CD4-positive, alpha-beta memory T cell (primary cell): Measurements from ENCODE around the gene PGGHG. TPM values are rescaled to one million over a fixed set of nuclear protein-coding genes. Genes with fewer than 3 reads are reported as not detected.
A peak's percentile ranks its signal among the peaks of the same experiment; 100 is the strongest.

ENCODE experiments used
- CTCF ChIA-PET: fragments of 350-600 bp; sonication (Branson Sonifier 250); formaldehyde crosslinking; loops from one replicate; lab custom pipeline; 2021; ENCODE audit warnings: inconsistent platforms; ENCODE audit not compliant: partially characterized antibody; lab: Charles Lee
- POLR2A ChIA-PET: fragments of 350-600 bp; sonication (Branson Sonifier 250); formaldehyde crosslinking; loops from one replicate; lab custom pipeline; 2021; ENCODE audit not compliant: partially characterized antibody; lab: Charles Lee
- DNase-seq, 5 donors: peaks; one replicate each; pipeline versions ENCODE4 v3.0.0 to v3.0.0-alpha.2; 2020 to 2022; ENCODE audit warnings: mixed read lengths in 1 of 5
- H3K27ac ChIP-seq: one replicate; pipeline ENCODE4 v1.7.0; 2013; ENCODE audit warnings: low read depth, low read length
- H3K27me3 ChIP-seq: 2 replicates; pipeline ENCODE4 v1.7.0; 2013; ENCODE audit warnings: mild to moderate bottlenecking, low read length, moderate library complexity; ENCODE audit not compliant: insufficient read depth
- H3K36me3 ChIP-seq: 2 replicates; pipeline ENCODE4 v1.7.0; 2013; ENCODE audit warnings: mild to moderate bottlenecking, low read length, moderate library complexity; ENCODE audit not compliant: insufficient read depth
- H3K4me1 ChIP-seq: 2 replicates; pipeline ENCODE4 v1.7.0; 2013; ENCODE audit warnings: mild to moderate bottlenecking, low read length, moderate library complexity; ENCODE audit not compliant: insufficient read depth
- H3K4me3 ChIP-seq, 2 donors: one replicate each; pipeline ENCODE4 v1.7.0; 2013; ENCODE audit warnings: low read length in 2 of 2, mild to moderate bottlenecking in 1 of 2
- H3K9me3 ChIP-seq, 2 donors: one replicate each; pipeline ENCODE4 v1.7.0; 2013; ENCODE audit warnings: low read length in 2 of 2, control low read depth in 1 of 2; ENCODE audit not compliant: control insufficient read depth in 1 of 2
- H3K27ac Mint-ChIP-seq, 7 donors: one replicate each; pipeline ENCODE4 v1.8.0; 2020 to 2021; ENCODE audit warnings: mixed read lengths in 7 of 7, mild to moderate bottlenecking in 6 of 7, inconsistent platforms in 3 of 7, moderate library complexity in 3 of 7
- H3K27me3 Mint-ChIP-seq, 2 donors: one replicate each; pipeline ENCODE4 v1.8.0; 2020 to 2021; ENCODE audit warnings: mixed read lengths in 2 of 2
- H3K36me3 Mint-ChIP-seq, 2 donors: one replicate each; pipeline ENCODE4 v1.8.0; 2020 to 2021; ENCODE audit warnings: mixed read lengths in 2 of 2, inconsistent platforms in 1 of 2, mild to moderate bottlenecking in 1 of 2
- H3K4me1 Mint-ChIP-seq, 4 donors: one replicate each; pipeline ENCODE4 v1.8.0; 2020 to 2021; ENCODE audit warnings: mixed read lengths in 4 of 4, mild to moderate bottlenecking in 1 of 4
- H3K4me3 Mint-ChIP-seq, 8 donors: one replicate each; pipeline ENCODE4 v1.8.0; 2020 to 2021; ENCODE audit warnings: mixed read lengths in 8 of 8, mild to moderate bottlenecking in 7 of 8, moderate library complexity in 6 of 8, inconsistent platforms in 3 of 8
- H3K9me3 Mint-ChIP-seq, 8 donors: one replicate each; pipeline ENCODE4 v1.8.0; 2020 to 2021; ENCODE audit warnings: mixed read lengths in 8 of 8, mild to moderate bottlenecking in 5 of 8, inconsistent platforms in 3 of 8, moderate library complexity in 1 of 8
- intact Hi-C: fragments of 100-400 bp; cut with micrococcal nuclease; formaldehyde crosslinking; loops from one replicate; pipeline ENCODE4 v1.15.1; 2023
- polyA plus RNA-seq, 2 donors: library from polyadenylated mRNA; unstranded; fragments of 300-500 nt; fragmentation: Illumina TruSeq; gene quantifications; one replicate each; pipeline ENCODE4 v1.2.3, GENCODE V29; 2021
- total RNA-seq, 2 experiments: library from RNA; stranded (reverse); gene quantifications; one replicate each; pipeline ENCODE4 v1.2.3, GENCODE V29; 2021

Gene PGGHG
- total and polyA plus RNA-seq, 4 experiments from 2014 or later: 3.0 to 304 (median 155) TPM

DNA sequence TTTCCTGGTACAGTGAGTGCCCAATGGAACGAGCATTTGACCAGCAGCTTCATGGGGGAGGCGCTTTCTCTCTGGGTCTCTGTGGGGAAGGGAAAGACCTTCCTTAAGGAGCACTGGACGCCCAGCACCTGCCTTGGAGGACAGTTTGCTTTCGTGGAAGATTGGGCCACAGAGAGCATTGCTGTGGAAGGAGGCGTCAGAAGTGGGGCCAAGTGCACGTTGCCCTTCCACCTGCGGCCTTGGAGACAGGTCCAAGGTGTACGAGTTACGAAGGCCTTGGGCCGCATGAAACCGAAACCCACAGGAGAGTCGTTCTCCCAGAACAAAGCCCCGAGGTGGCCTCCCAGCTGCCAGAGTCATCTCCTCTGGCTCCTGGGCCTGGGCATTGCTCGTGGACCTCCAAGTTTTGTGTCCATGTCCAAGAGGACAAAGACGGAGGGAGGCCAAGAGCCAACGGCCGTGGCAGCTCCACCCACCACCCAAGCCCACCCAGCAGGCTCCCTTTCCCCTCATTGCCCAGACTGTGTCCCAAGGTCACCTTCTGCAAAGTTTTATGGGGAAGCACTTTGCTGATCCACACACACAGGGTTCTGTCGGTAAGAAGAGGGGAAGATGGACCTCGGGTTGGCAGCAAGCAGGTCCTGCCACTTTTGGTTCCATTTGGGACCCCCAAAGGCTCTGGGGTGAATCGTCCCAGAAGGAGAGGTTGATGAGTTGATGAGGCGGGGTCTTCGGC, 16.6 kb upstream of the PGGHG start:
- Histone ChIP-seq H3K4me3 (no peak overlapping the region), H3K27me3 (no peaks in the 10 kb centered on the region), H3K36me3 (no peaks in the 10 kb centered on the region), H3K27ac (no peak overlapping the region), H3K4me1 (peaks cover 25% of the 10 kb centered on the region), H3K9me3 (no peaks in the 10 kb centered on the region)
- Mint-ChIP-seq H3K27ac (peak overlapping the region in 5 of 7 donors; percentile 22 to 72 (median 42)), H3K4me3 (no peak overlapping the region), H3K27me3 (no peaks in the 10 kb centered on the region), H3K36me3 (peaks cover 4 to 10% of the 10 kb centered on the region in 2 donors), H3K4me1 (peaks cover 18 to 40% (median 32%) of the 10 kb centered on the region in 4 donors), H3K9me3 (peaks cover 0 to 9% (median under 1%) of the 10 kb centered on the region in 8 donors)
- CTCF ChIA-PET: interaction anchor here (0.5 to 1.0 kb wide), 2 partner anchors 9 to 15 kb away, joined by 3 read pairs; no protein-coding TSS in a partner anchor
- intact Hi-C loops: no loop called here
- POLR2A ChIA-PET: interaction anchor here (1.0 to 12.0 kb wide), 2 partner anchors 12 to 36 kb away, joined by 3 to 549 read pairs; partner anchors contain the start of genes NLRP6, PGGHG, PSMD13 and SIRT3
- DNase-seq: no peak

DNA sequence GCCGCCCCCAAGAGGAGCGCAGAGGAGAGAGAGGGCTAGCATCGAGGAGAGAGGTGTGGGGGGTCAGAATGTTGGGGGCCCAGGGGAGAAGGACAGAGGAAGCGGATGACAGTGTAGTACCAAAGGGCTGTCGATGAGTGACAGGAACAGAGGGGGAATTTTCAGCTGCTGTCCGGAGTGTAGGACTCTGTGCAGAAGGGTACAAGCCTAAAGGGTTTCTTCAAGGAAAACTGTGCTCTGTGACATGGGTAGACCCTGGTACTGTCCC, 16.1 kb upstream of the PGGHG start:
- Mint-ChIP-seq H3K27ac (peak overlapping the region in 6 of 7 donors; percentile 15 to 72 (median 38)), H3K4me1 (peaks cover 21 to 40% (median 34%) of the 10 kb centered on the region in 4 donors), H3K27me3 (no peaks in the 10 kb centered on the region), H3K9me3 (peaks cover 0 to 9% (median under 1%) of the 10 kb centered on the region in 8 donors), H3K36me3 (peaks cover 4 to 14% of the 10 kb centered on the region in 2 donors), H3K4me3 (no peak overlapping the region)
- Histone ChIP-seq H3K4me1 (peaks cover 25% of the 10 kb centered on the region), H3K36me3 (no peaks in the 10 kb centered on the region), H3K4me3 (no peak overlapping the region), H3K27ac (no peak overlapping the region), H3K9me3 (no peaks in the 10 kb centered on the region), H3K27me3 (no peaks in the 10 kb centered on the region)
- CTCF ChIA-PET: no interaction called here
- POLR2A ChIA-PET: interaction anchor here (12.0 kb wide), 1 partner anchor 12 kb away, joined by 549 read pairs; the partner anchor contains the start of genes NLRP6 and PGGHG
- intact Hi-C loops: no loop called here
- DNase-seq: no peak

DNA sequence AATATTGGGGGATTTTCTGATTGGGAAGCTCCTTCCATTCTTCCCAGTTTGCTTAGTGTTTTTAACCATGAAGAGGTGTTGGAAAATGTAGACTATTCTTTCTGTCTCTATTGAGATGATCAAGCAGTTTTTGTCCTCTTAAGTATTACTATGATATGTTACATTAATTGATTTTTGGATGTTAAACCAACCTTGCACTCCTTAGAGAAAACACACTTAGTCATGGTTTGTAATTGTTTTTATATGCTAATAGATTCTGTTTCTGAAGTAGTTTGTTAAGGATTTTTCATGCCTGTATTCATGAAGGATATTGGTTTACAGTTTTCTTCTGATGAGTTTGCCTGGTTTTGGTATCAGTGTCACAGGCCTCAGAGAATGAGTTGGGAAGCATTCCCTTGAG, 12.7 kb upstream of the PGGHG start:
- CTCF ChIA-PET: interaction anchor here (1.1 to 2.0 kb wide), 3 partner anchors 26 to 39 kb away, joined by 4 to 7 read pairs (median 4); no protein-coding TSS in a partner anchor
- Mint-ChIP-seq H3K27me3 (no peaks in the 10 kb centered on the region), H3K36me3 (peaks cover 6 to 14% of the 10 kb centered on the region in 2 donors), H3K9me3 (peaks cover 0 to 9% (median 2%) of the 10 kb centered on the region in 8 donors), H3K4me1 (peaks cover 13 to 36% (median 25%) of the 10 kb centered on the region in 4 donors), H3K4me3 (no peak overlapping the region), H3K27ac (peak overlapping the region in 2 of 7 donors; percentile 74 to 80)
- Histone ChIP-seq H3K36me3 (no peaks in the 10 kb centered on the region), H3K4me1 (peaks cover 37% of the 10 kb centered on the region), H3K27ac (no peak overlapping the region), H3K4me3 (no peak overlapping the region), H3K27me3 (no peaks in the 10 kb centered on the region), H3K9me3 (no peaks in the 10 kb centered on the region)
- no peak for DNase-seq
- POLR2A ChIA-PET: interaction anchor here (0.7 to 12.0 kb wide), 4 partner anchors 8 to 70 kb away, joined by 3 to 549 read pairs (median 4); partner anchors contain the start of genes NLRP6 and PGGHG
- intact Hi-C loops: no loop called here

DNA sequence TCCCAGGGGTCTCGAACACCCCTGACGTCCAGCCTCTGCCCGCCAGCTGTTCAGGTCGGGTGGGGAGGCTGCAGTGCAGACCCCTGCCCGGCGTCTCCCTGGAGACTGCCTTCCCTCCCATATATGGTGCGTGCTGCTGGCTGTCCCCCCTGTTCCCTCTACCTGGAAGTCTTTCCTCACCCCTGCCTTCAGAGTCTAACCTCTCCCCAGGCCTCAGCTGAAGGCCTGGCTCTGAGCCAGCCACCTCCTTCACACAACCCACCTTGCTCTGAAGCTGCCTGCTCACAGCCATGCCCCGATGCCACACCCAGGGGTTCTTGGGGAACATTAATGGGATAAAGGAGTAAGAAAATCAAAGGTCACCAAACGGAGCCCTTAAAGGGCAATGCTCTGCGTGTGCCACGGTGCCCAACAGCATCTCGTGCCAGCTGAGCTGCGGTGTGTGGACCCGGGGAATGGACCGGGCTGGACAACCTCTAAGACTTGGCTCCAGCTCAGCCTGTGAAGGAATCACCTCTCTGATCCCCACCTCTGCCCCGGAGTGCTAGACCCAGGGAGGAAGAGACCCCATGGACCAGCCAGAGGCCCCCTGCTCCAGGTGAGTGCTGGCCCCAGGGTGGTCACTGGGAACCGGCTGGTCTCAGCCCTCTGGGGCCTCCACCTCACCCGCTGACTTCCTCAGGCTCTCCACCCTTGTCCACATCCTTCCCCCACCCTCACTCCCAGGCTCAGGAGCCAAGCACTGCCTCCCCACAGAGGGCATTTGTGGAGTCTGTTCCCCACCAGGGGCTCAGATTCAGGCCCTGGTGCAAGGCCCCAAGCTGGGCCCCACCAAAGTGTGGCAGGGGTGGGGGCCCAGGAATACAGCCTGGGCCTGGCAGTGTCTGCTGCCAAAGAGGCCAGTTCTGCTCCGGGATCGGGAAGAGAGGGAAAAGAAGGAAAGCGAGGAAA, 10.7 kb upstream of the PGGHG start, which contains the start of gene NLRP6:
Gene NLRP6, plus strand, starts transcription at position 407 of the 951 bp plus-strand sequence. Its CDS starts 163 bp downstream, at position 570.
- Mint-ChIP-seq H3K4me1 (peaks cover 25 to 57% (median 43%) of the 10 kb centered on the region in 4 donors), H3K4me3 (peak within 1 kb of the TSS; percentile 77 to 89 (median 82)), H3K9me3 (peaks cover 0 to 9% (median 2%) of the 10 kb centered on the region in 8 donors), H3K27me3 (no peaks in the 10 kb centered on the region), H3K36me3 (peaks cover 21 to 24% of the 10 kb centered on the region in 2 donors), H3K27ac (peak within 1 kb of the TSS in 6 of 7 donors; percentile 64 to 92 (median 85))
- no peak for DNase-seq
- Histone ChIP-seq H3K36me3 (no peaks in the 10 kb centered on the region), H3K27ac (no peak within 1 kb of the TSS), H3K27me3 (no peaks in the 10 kb centered on the region), H3K4me1 (peaks cover 56% of the 10 kb centered on the region), H3K4me3 (peak within 1 kb of the TSS in 1 of 2 donors; percentile 59), H3K9me3 (no peaks in the 10 kb centered on the region)
- ChIA-PET POLR2A (interaction anchor here (0.7 to 14.3 kb wide), 16 partner anchors 8 to 228 kb away, joined by 3 to 549 read pairs (median 18); partner anchors contain the start of genes BET1L, IFITM1, PGGHG and PSMD13), CTCF (interaction anchor here (1.0 to 8.4 kb wide), 4 partner anchors 10 to 31 kb away, joined by 3 to 81 read pairs (median 20); no protein-coding TSS in a partner anchor)
- intact Hi-C loops: no loop called here

DNA sequence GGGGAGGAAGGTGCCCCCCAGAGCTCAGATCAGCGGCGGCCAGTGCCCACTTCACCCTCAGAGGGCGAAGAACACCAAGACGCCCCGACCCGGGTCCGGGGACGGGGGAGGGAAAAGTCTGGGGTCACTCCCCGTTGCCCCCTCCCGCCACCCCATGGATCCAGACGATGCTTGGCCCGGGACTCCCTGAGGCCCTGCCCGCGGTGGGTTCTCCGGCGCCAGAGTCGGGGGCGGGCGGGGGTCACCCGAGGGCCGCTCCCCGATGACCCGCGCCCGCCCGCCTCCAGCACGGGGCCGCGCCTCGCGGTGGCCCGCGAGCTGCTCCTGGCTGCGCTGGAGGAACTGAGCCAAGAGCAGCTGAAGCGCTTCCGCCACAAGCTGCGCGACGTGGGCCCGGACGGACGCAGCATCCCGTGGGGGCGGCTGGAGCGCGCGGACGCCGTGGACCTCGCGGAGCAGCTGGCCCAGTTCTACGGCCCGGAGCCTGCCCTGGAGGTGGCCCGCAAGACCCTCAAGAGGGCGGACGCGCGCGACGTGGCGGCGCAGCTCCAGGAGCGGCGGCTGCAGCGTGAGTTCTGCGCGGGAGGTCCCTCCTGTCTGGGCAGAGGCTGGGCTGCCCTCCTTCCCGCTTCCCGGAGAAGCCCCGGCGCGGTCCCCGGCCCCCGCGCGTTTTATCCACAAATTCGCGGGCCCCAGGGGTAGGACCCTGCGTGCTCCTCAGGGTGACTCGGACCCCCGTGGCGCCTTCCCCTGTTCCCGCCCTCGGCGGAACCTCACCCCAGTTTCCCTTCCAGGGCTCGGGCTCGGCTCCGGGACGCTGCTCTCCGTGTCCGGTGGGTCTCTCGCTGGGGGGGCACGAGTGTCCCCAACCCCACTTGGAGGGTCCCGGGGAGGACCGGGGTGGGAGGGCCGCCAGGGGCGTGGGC, 9.6 kb upstream of the PGGHG start:
- Mint-ChIP-seq H3K27me3 (no peaks in the 10 kb centered on the region), H3K4me1 (peaks cover 30 to 63% (median 47%) of the 10 kb centered on the region in 4 donors), H3K4me3 (peak overlapping the region; percentile 77 to 89 (median 82)), H3K36me3 (peaks cover 26 to 30% of the 10 kb centered on the region in 2 donors), H3K27ac (peak overlapping the region in 3 of 7 donors; percentile 80 to 91 (median 86)), H3K9me3 (peaks cover 0 to 9% (median 2%) of the 10 kb centered on the region in 8 donors)
- no peaks in the 10 kb centered on the region for H3K27me3 ChIP-seq
- H3K36me3 ChIP-seq: no peaks in the 10 kb centered on the region
- H3K4me1 ChIP-seq: peaks cover 60% of the 10 kb centered on the region
- peak in 1 of 5 donors; percentile 22 for DNase-seq
- H3K9me3 ChIP-seq: no peaks in the 10 kb centered on the region
- H3K27ac ChIP-seq: no peak overlapping the region
- peak overlapping the region in 1 of 2 donors; percentile 59 for H3K4me3 ChIP-seq
- ChIA-PET POLR2A (interaction anchor here (0.7 to 14.3 kb wide), 18 partner anchors 9 to 227 kb away, joined by 3 to 549 read pairs (median 12); partner anchors contain the start of genes BET1L, IFITM1, PGGHG and PSMD13), CTCF (interaction anchor here (0.9 to 8.4 kb wide), 8 partner anchors 12 to 75 kb away, joined by 3 to 81 read pairs (median 6); no protein-coding TSS in a partner anchor)
- intact Hi-C loops: loop anchor here (1.0 kb wide), 1 partner anchor 10 kb away; no protein-coding TSS in a partner anchor
